ENCODE results near the gene KLF6. TPM values are rescaled to one million over a fixed set of nuclear protein-coding genes. Genes with fewer than 3 reads are reported as not detected.

The KLF6 gene
- total RNA-seq, 3 donors from 2014 or later (not counting 1 experiment from before 2014, with no cell fraction given) = 1,044 to 1,768 (median 1,056) TPM

DNA sequence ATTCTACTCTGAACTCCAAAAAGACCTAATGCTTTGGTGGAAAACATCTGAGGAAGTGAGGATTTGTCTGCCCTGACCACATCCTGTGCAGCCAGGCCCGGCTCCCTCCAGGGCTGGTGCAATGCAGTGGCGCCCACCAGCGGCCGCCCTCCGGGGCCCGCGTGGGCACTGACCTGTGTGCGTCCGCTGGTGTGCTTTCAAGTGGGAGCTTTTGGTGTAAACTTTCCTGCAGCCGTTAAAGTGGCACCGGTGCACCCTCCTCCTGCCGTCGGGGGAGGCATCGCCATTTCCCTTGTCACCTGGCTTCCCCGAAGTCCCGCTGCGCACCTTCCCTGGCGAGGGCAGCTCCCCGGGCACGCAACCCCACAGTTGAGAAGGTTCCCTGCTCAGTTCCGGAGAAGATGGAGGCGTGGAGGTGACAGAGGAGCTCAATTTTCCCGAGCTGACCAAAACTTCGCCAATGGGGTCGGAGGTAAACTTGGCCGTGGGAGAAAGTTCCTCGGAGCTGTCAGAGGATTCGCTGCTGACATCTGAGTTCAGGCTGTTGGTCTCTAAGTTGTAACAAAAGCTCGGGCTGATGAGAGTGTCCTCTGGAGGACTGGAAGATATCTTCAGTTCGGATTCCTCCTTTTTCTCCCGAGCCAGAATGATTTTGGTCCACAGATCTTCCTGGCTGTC is 3.4 kb downstream of the KLF6 start:
- peak; percentile 63 to 74 for DNase-seq
- TF ChIP-seq, protein P1, sequence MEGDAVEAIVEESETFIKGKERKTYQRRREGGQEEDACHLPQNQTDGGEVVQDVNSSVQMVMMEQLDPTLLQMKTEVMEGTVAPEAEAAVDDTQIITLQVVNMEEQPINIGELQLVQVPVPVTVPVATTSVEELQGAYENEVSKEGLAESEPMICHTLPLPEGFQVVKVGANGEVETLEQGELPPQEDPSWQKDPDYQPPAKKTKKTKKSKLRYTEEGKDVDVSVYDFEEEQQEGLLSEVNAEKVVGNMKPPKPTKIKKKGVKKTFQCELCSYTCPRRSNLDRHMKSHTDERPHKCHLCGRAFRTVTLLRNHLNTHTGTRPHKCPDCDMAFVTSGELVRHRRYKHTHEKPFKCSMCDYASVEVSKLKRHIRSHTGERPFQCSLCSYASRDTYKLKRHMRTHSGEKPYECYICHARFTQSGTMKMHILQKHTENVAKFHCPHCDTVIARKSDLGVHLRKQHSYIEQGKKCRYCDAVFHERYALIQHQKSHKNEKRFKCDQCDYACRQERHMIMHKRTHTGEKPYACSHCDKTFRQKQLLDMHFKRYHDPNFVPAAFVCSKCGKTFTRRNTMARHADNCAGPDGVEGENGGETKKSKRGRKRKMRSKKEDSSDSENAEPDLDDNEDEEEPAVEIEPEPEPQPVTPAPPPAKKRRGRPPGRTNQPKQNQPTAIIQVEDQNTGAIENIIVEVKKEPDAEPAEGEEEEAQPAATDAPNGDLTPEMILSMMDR (IDR thresholded peaks at IDR 0.05) = peak; percentile 45
- 35% methylated on average over 31 of the region's 31 CpGs for WGBS (ENCODE audit: insufficient coverage)
- H3K27me3 Mint-ChIP-seq (ENCODE audit: low read depth in 2 of 2) = peaks cover 0 to 8% of the 10 kb centered on the region in 2 donors
- H3K36me3 Mint-ChIP-seq = peaks cover 59% of the 10 kb centered on the region
- no peaks in the 10 kb centered on the region for H3K9me3 Mint-ChIP-seq
- H3K27ac ChIP-seq (ENCODE audit: low read length) = peak overlapping the region; percentile 87
- H3K9me3 ChIP-seq (ENCODE audit: control insufficient read depth, insufficient read depth, low read length) = no peaks in the 10 kb centered on the region
- H3K4me1 Mint-ChIP-seq = peaks cover 84 to 93% of the 10 kb centered on the region in 2 donors
- no peak for ATAC-seq
- H3K27ac Mint-ChIP-seq = peak overlapping the region; percentile 100
- H3K36me3 ChIP-seq (ENCODE audit: control insufficient read depth, insufficient read depth, low read length) = peaks cover 53% of the 10 kb centered on the region
- intact Hi-C loops (cut with micrococcal nuclease) = loop anchor here (1.0 kb wide), 2 partner anchors 24 to 165 kb away; no protein-coding TSS in a partner anchor
- peak overlapping the region; percentile 99 for H3K4me3 Mint-ChIP-seq
- H3K4me3 ChIP-seq (ENCODE audit: low read length) = peak overlapping the region; percentile 86
- H3K4me1 ChIP-seq (ENCODE audit: control insufficient read depth, insufficient read depth, low read length) = peaks cover 52% of the 10 kb centered on the region
- H3K27me3 ChIP-seq (ENCODE audit: control insufficient read depth, insufficient read depth, low read length) = no peaks in the 10 kb centered on the region

DNA sequence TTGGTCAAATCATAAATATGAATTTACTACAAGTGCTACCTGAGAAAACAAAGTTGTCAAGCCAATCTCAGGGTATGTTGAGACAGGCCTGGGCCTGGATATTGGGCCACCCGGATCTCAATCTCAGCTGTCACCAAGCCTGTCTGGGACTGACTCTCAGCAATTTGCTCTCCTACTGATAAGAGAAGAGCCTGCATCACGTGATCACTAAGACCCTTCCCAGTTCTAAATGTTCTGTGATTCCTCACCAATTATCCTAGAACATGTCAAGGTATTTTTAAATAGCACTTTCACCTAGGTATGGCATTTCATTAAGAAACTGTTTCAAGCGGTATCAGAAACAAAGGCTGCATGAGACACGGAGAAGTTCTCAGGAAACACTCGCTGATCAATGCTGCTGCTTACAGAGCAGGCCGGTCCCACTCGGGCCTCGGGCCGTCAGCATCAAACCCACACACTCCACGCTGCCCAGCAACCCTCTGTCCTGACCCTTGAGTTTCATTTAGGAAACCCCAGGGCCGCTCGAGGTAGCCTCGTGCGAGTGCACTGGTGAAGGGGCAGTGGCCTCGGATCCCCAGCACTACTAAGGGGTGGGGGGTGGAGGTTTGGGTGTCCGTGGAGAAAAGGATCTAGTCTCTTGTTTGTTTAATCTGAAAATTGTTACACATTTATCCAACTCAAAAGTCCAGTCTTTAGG is 4.1 kb downstream of the KLF6 start:
- no peaks in the 10 kb centered on the region for H3K27me3 ChIP-seq (ENCODE audit: control insufficient read depth, insufficient read depth, low read length)
- Mint-ChIP-seq H3K4me1 (peaks cover 81 to 90% of the 10 kb centered on the region in 2 donors), H3K9me3 (no peaks in the 10 kb centered on the region), H3K27ac (peak overlapping the region; percentile 100), H3K27me3 (ENCODE audit: low read depth in 2 of 2) (peaks cover 0 to 7% of the 10 kb centered on the region in 2 donors), H3K36me3 (peaks cover 60% of the 10 kb centered on the region), H3K4me3 (peak overlapping the region; percentile 99)
- TF ChIP-seq, protein P1 (IDR thresholded peaks at IDR 0.05) = no peak
- peaks cover 56% of the 10 kb centered on the region for H3K4me1 ChIP-seq (ENCODE audit: control insufficient read depth, insufficient read depth, low read length)
- no peak for ATAC-seq
- intact Hi-C loops (cut with micrococcal nuclease) = loop anchor here (1.0 kb wide), 1 partner anchor 165 kb away; no protein-coding TSS in a partner anchor
- whole genome bisulfite sequencing (ENCODE audit: insufficient coverage) = 37% methylated on average over 14 of the region's 16 CpGs
- peaks cover 58% of the 10 kb centered on the region for H3K36me3 ChIP-seq (ENCODE audit: control insufficient read depth, insufficient read depth, low read length)
- peak overlapping the region; percentile 86 for H3K4me3 ChIP-seq (ENCODE audit: low read length)
- peak in 1 of 2 donors; percentile 46 for DNase-seq
- H3K27ac ChIP-seq (ENCODE audit: low read length) = peak overlapping the region; percentile 87
- no peaks in the 10 kb centered on the region for H3K9me3 ChIP-seq (ENCODE audit: control insufficient read depth, insufficient read depth, low read length)

DNA sequence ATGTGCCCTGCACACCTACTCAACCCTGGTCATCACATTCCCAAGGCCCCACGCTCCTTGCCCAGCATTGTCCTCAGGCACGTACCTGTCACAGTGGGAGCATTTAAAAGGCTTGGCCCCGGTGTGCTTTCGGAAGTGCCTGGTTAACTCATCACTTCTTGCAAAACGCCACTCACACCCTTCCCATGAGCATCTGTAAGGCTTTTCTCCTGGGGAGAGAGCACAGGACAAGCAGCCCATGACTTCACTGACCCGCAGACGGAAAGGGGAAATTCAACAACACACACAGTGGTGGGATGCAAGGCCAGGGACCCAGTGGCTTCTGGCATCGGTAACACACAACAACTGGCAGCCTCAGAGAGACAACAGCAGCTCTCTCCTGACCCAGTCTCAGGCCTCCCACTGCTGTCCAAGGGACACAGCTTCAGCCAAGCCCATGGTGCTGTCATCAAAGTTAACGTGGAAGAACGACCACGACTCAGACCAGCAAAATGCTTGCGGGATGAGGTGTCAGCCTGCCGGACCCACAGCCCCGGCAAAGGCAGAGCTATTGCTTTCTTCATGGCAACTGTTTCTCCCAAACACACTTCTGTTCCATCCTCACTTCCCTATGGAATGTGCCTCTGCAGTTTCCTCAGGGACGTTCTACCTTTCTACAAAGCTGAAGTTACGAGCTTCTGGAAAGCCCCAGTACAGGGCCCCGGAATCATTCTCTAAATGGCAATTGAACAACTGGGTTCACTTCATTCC is 4.8 kb downstream of the KLF6 start:
- H3K9me3 ChIP-seq (ENCODE audit: control insufficient read depth, insufficient read depth, low read length) = no peaks in the 10 kb centered on the region
- TF ChIP-seq, protein P1 (IDR thresholded peaks at IDR 0.05) = no peak
- Mint-ChIP-seq H3K27me3 (ENCODE audit: low read depth in 2 of 2) (peaks cover 0 to 4% of the 10 kb centered on the region in 2 donors), H3K4me1 (peaks cover 86 to 90% of the 10 kb centered on the region in 2 donors), H3K4me3 (peak overlapping the region; percentile 99), H3K36me3 (peaks cover 67% of the 10 kb centered on the region), H3K9me3 (no peaks in the 10 kb centered on the region), H3K27ac (peak overlapping the region; percentile 100)
- intact Hi-C loops (cut with micrococcal nuclease) = no loop called here
- DNase-seq (peak in 1 of 2 donors; percentile 42), ATAC-seq (no peak)
- peaks cover 65% of the 10 kb centered on the region for H3K36me3 ChIP-seq (ENCODE audit: control insufficient read depth, insufficient read depth, low read length)
- peak overlapping the region; percentile 86 for H3K4me3 ChIP-seq (ENCODE audit: low read length)
- H3K27me3 ChIP-seq (ENCODE audit: control insufficient read depth, insufficient read depth, low read length) = no peaks in the 10 kb centered on the region
- 54% methylated on average over 17 of the region's 17 CpGs for WGBS (ENCODE audit: insufficient coverage)
- H3K4me1 ChIP-seq (ENCODE audit: control insufficient read depth, insufficient read depth, low read length) = peaks cover 58% of the 10 kb centered on the region
- peak overlapping the region; percentile 87 for H3K27ac ChIP-seq (ENCODE audit: low read length)

All from natural killer cell (primary cell).